Vagina (tissue), 2 donors: ENCODE results near the gene DENND4B.

Experiments used
- CTCF ChIP-seq, 3 experiments: fragments of 450-650 bp in 2 of 3; fragments of 200-600 bp in 1 of 3; sonication (generic) in 1 of 3; IDR thresholded peaks; one replicate each; pipeline ENCODE4 v1.5.1; 2017 to 2019; ENCODE audit warnings: antibody characterized with exemption in 3 of 3, mild to moderate bottlenecking in 2 of 3, moderate library complexity in 2 of 3
- POLR2A ChIP-seq, 2 donors: fragments of 450-650 bp; IDR thresholded peaks; one replicate each; pipeline ENCODE4 v1.6.1; 2017; ENCODE audit warnings: antibody characterized with exemption in 2 of 2, mild to moderate bottlenecking in 2 of 2, moderate library complexity in 2 of 2

GRCh38 chr1:153959454-153959853 is 12.9 kb upstream of the DENND4B start:
- TF ChIP-seq CTCF (IDR thresholded peaks at IDR 0.05), result no peak
- TF ChIP-seq POLR2A (IDR thresholded peaks at IDR 0.05), result no peak
